Prostate gland (tissue), 2 donors: ENCODE data around the gene HIBCH. TPM values are rescaled to one million over a fixed set of nuclear protein-coding genes. Genes with fewer than 3 reads are reported as not detected.

ENCODE experiments used
- DNase-seq: peaks from one replicate; pipeline ENCODE4 v3.0.0-alpha.2; 2019; ENCODE audit warnings: low spot score
- H3K27ac ChIP-seq, 2 donors: fragments of 200-600 bp; sonication (generic); 2 replicates each; pipeline ENCODE4 v1.5.1; 2017 to 2019
- H3K27me3 ChIP-seq: fragments of 200-600 bp; sonication (generic); replicated peaks from 2 replicates; pipeline ENCODE4 v1.5.1; 2019; ENCODE audit not compliant: insufficient read depth
- H3K36me3 ChIP-seq, 2 donors: fragments of 200-600 bp; sonication (generic); 1 replicate in 1 of 2; 2 replicates in 1 of 2; pipeline versions ENCODE4 v1.5.1 to v1.8.1; 2017 to 2019
- H3K4me1 ChIP-seq: fragments of 200-600 bp; sonication (generic); replicated peaks from 2 replicates; pipeline ENCODE4 v1.5.1; 2019
- H3K4me3 ChIP-seq, 2 donors: fragments of 200-600 bp; sonication (generic); 2 replicates each; pipeline ENCODE4 v1.5.1; 2017 to 2019
- H3K9me3 ChIP-seq: fragments of 200-600 bp; sonication (generic); 2 replicates; pipeline ENCODE4 v1.5.1; 2017
- CTCF ChIP-seq, 4 experiments: fragments of 200-600 bp in 2 of 4; fragments of 450-650 bp in 2 of 4; sonication (generic) in 2 of 4; IDR thresholded peaks; 1 replicate in 3 of 4; 2 replicates in 1 of 4; pipeline ENCODE4 v1.5.1; 2016 to 2019; ENCODE audit warnings: antibody characterized with exemption in 4 of 4, mild to moderate bottlenecking in 2 of 4, moderate library complexity in 2 of 4
- POLR2A ChIP-seq: fragments of 450-650 bp; IDR thresholded peaks from one replicate; pipeline ENCODE4 v1.6.1; 2016; ENCODE audit warnings: antibody characterized with exemption, mild to moderate bottlenecking
- POLR2AphosphoS5 ChIP-seq: sonication (generic); formaldehyde crosslinking; IDR thresholded peaks from one replicate; pipeline ENCODE4 v1.6.1; 2017; ENCODE audit warnings: antibody characterized with exemption
- WGBS: methylation state at CpG from one replicate; pipeline ENCODE4 v1.1.5; 2018; 5-methylcytosine and 5-hydroxymethylcytosine counted together
- intact Hi-C: fragments of 100-400 bp; cut with DNase I; formaldehyde crosslinking; loops from one replicate; pipeline ENCODE4 v1.14.2; 2022
- total RNA-seq, 2 donors: library from RNA; depleted of rRNA; stranded (reverse); fragments of >200 nt; gene quantifications; one replicate each; pipeline ENCODE4 v1.1.0, GENCODE V29; 2016

The HIBCH gene
- total RNA-seq, 2 donors from 2014 or later = 25.3 to 27.8 TPM

GRCh38 chr2:190205657-190206056 is 114.0 kb downstream of the HIBCH start:
- 83% methylated on average over 4 of the region's 4 CpGs for WGBS
- H3K36me3 ChIP-seq = no peaks in the 10 kb centered on the region
- H3K4me1 ChIP-seq = no peaks in the 10 kb centered on the region
- no peak overlapping the region for H3K4me3 ChIP-seq
- no peak for TF ChIP-seq CTCF (IDR thresholded peaks at IDR 0.05)
- TF ChIP-seq POLR2A = no peak
- TF ChIP-seq POLR2AphosphoS5 = no peak
- no peaks in the 10 kb centered on the region for H3K27me3 ChIP-seq
- no peak for DNase-seq
- H3K27ac ChIP-seq = no peak overlapping the region
- no peaks in the 10 kb centered on the region for H3K9me3 ChIP-seq
- intact Hi-C loops = no loop called here

DNA sequence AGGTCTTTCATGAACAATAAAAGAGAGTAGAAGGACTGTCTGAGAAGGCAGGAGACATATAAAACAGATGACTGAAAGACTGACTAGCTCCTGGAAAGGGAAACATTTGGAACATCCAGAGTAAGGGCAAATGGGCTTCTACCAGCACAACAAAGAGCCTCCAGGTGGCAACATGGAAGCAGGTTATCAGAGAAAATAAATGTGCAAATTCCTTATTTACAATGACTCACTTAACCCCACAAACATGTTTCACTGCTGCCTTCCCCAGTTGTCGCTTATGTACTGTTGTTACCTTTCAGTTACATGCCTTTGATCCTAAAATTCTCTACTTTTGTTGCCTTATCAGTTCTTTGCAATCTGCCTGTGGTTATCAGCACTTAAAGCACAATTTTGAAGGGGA is 117.0 kb downstream of the HIBCH start:
- TF ChIP-seq CTCF (IDR thresholded peaks at IDR 0.05) (no peak), POLR2A (no peak), POLR2AphosphoS5 (no peak)

GRCh38 chr2:190202018-190202417 is 117.6 kb downstream of the HIBCH start:
- intact Hi-C loops = no loop called here
- Histone ChIP-seq H3K4me1 (no peaks in the 10 kb centered on the region), H3K27me3 (no peaks in the 10 kb centered on the region), H3K27ac (no peak overlapping the region), H3K4me3 (no peak overlapping the region), H3K9me3 (no peaks in the 10 kb centered on the region), H3K36me3 (no peaks in the 10 kb centered on the region)
- DNase-seq = no peak
- TF ChIP-seq POLR2A = no peak
- TF ChIP-seq POLR2AphosphoS5 = no peak
- no peak for TF ChIP-seq CTCF (IDR thresholded peaks at IDR 0.05)

More for the DNA sequence above, 117.0 kb downstream of the HIBCH start:
- intact Hi-C loops = no loop called here
- H3K4me3 ChIP-seq = no peak overlapping the region
- no peak for DNase-seq
- H3K27me3 ChIP-seq = no peaks in the 10 kb centered on the region
- H3K4me1 ChIP-seq = no peaks in the 10 kb centered on the region
- no peaks in the 10 kb centered on the region for H3K36me3 ChIP-seq
- WGBS = 98% methylated on average over 1 of the region's 1 CpG
- no peaks in the 10 kb centered on the region for H3K9me3 ChIP-seq
- no peak overlapping the region for H3K27ac ChIP-seq

GRCh38 chr2:190200603-190201002 is 119.0 kb downstream of the HIBCH start:
- TF ChIP-seq CTCF (IDR thresholded peaks at IDR 0.05) = no peak
- TF ChIP-seq POLR2AphosphoS5 = no peak
- TF ChIP-seq POLR2A = no peak
- Histone ChIP-seq H3K36me3 (no peaks in the 10 kb centered on the region), H3K4me1 (no peaks in the 10 kb centered on the region), H3K27me3 (no peaks in the 10 kb centered on the region), H3K9me3 (no peaks in the 10 kb centered on the region), H3K27ac (no peak overlapping the region), H3K4me3 (no peak overlapping the region)
- no peak for DNase-seq
- WGBS = 37% methylated on average over 1 of the region's 1 CpG
- intact Hi-C loops = no loop called here

- Histone ChIP-seq H3K27me3 (no peaks in the 10 kb centered on the region), H3K36me3 (no peaks in the 10 kb centered on the region), H3K27ac (no peak overlapping the region), H3K9me3 (no peaks in the 10 kb centered on the region), H3K4me1 (no peaks in the 10 kb centered on the region), H3K4me3 (no peak overlapping the region)
- TF ChIP-seq POLR2A (no peak), POLR2AphosphoS5 (no peak), CTCF (IDR thresholded peaks at IDR 0.05) (no peak)
- intact Hi-C loops = no loop called here
- WGBS = 85% methylated on average over 1 of the region's 1 CpG
- DNase-seq = no peak
These were observed 120.1 kb downstream of the HIBCH start for GRCh38 chr2:190199530-190199929.
